OCI-LY1 (cell line): ENCODE measurements around the gene PARP15.

Source experiments
- H2AFZ ChIP-seq: fragments of 200-600 bp; sonication (generic), shearing (Covaris generic); 2 replicates; pipeline ENCODE4 v1.6.0; 2014; ENCODE audit warnings: antibody characterized with exemption, mild to moderate bottlenecking, low read length
- H3F3A ChIP-seq: fragments of 200-600 bp; sonication (generic), shearing (Covaris generic); 2 replicates; pipeline ENCODE4 v1.6.0; 2014; ENCODE audit warnings: mild to moderate bottlenecking, antibody characterized with exemption, low read length, moderate library complexity; ENCODE audit not compliant: insufficient read depth
- H3K27ac ChIP-seq: fragments of 200-600 bp; sonication (generic); 2 replicates; pipeline ENCODE4 v1.5.1; 2014; ENCODE audit warnings: low read length, mixed run types, mild to moderate bottlenecking, low read depth; ENCODE audit not compliant: poor library complexity, severe bottlenecking
- H3K27me3 ChIP-seq: fragments of 200-600 bp; sonication (generic); 2 replicates; pipeline ENCODE4 v1.6.0; 2014; ENCODE audit warnings: antibody characterized with exemption, mild to moderate bottlenecking, low read length, moderate library complexity; ENCODE audit not compliant: insufficient read depth
- H3K36me3 ChIP-seq: fragments of 200-600 bp; sonication (generic); 2 replicates; pipeline ENCODE4 v1.6.1; 2014; ENCODE audit warnings: mild to moderate bottlenecking, antibody characterized with exemption, low read length, moderate library complexity, mixed read lengths; ENCODE audit not compliant: insufficient read depth
- H3K4me1 ChIP-seq: fragments of 200-600 bp; sonication (generic); 2 replicates; pipeline ENCODE4 v1.5.1; 2014; ENCODE audit warnings: mild to moderate bottlenecking, low read length, moderate library complexity; ENCODE audit not compliant: insufficient read depth, severe bottlenecking
- H3K4me2 ChIP-seq: fragments of 200-600 bp; sonication (generic), shearing (Covaris generic); 2 replicates; pipeline ENCODE4 v1.6.1; 2014; ENCODE audit warnings: low read length
- H3K4me3 ChIP-seq: fragments of 200-600 bp; sonication (generic); 2 replicates; pipeline ENCODE4 v1.5.1; 2014; ENCODE audit warnings: low read length, low read depth, mild to moderate bottlenecking, mixed read lengths; ENCODE audit not compliant: poor library complexity, severe bottlenecking
- H3K79me2 ChIP-seq: fragments of 200-600 bp; shearing (Covaris generic); 2 replicates; pipeline ENCODE4 v1.6.1; 2016; ENCODE audit warnings: mixed run types, low read length, mixed read lengths; ENCODE audit not compliant: insufficient read depth
- H3K9ac ChIP-seq: fragments of 200-600 bp; sonication (generic), shearing (Covaris generic); 2 replicates; pipeline ENCODE4 v1.6.1; 2014; ENCODE audit warnings: mild to moderate bottlenecking, low read length, mixed read lengths
- H3K9me2 ChIP-seq: fragments of 200-600 bp; sonication (generic), shearing (Covaris generic); 2 replicates; pipeline ENCODE4 v1.6.1; 2014; ENCODE audit warnings: low read depth, mild to moderate bottlenecking, low read length, mixed read lengths
- H3K9me3 ChIP-seq: fragments of 200-600 bp; shearing (Covaris generic); 2 replicates; pipeline ENCODE4 v1.6.1; 2014; ENCODE audit warnings: low read length, mixed read lengths
- H4K20me1 ChIP-seq: fragments of 200-600 bp; sonication (generic), shearing (Covaris generic); 2 replicates; pipeline ENCODE4 v1.6.0; 2016; ENCODE audit warnings: mild to moderate bottlenecking, low read length; ENCODE audit not compliant: insufficient read depth
- CTCF ChIP-seq: fragments of 200-600 bp; sonication (generic), shearing (Covaris generic); IDR thresholded peaks from 2 replicates; pipeline ENCODE4 v1.5.1; 2017; ENCODE audit warnings: mild to moderate bottlenecking, antibody characterized with exemption, low read length, moderate library complexity, mixed read lengths
- EZH2 ChIP-seq: fragments of 200-600 bp; sonication (generic), shearing (Covaris generic); IDR thresholded peaks from 2 replicates; pipeline ENCODE4 v1.8.0; 2017; ENCODE audit warnings: borderline replicate concordance, mixed run types, mild to moderate bottlenecking, antibody characterized with exemption, low read length, moderate library complexity, mixed read lengths

PARP15 gene

GRCh38 chr3:122609798-122610559 lies 32.5 kb downstream of the PARP15 start:
- Histone ChIP-seq H3K27ac (peak overlapping the region; percentile 24), H2AFZ (no peak overlapping the region)

GRCh38 chr3:122612696-122613095 lies 35.2 kb downstream of the PARP15 start:
- H3K9me3 ChIP-seq = no peaks in the 10 kb centered on the region
- H3K9me2 ChIP-seq = no peaks in the 10 kb centered on the region
- H3F3A ChIP-seq = peaks cover 7% of the 10 kb centered on the region; the same call in 1 of the 2 replicates
- no peaks in the 10 kb centered on the region for H4K20me1 ChIP-seq
- no peak overlapping the region for H3K4me2 ChIP-seq
- H3K79me2 ChIP-seq = no peaks in the 10 kb centered on the region
- H3K4me1 ChIP-seq = peaks cover 37% of the 10 kb centered on the region
- peak overlapping the region; percentile 41 for H3K27ac ChIP-seq
- H3K36me3 ChIP-seq = no peaks in the 10 kb centered on the region
- no peaks in the 10 kb centered on the region for H3K27me3 ChIP-seq
- TF ChIP-seq EZH2 (no peak), CTCF (no peak)
- no peak overlapping the region for H3K4me3 ChIP-seq
- no peak overlapping the region for H2AFZ ChIP-seq
- no peak overlapping the region for H3K9ac ChIP-seq

More at GRCh38 chr3:122609798-122610559, 32.5 kb downstream of the PARP15 start:
- peaks cover 11% of the 10 kb centered on the region for H3K4me1 ChIP-seq
- no peaks in the 10 kb centered on the region for H4K20me1 ChIP-seq
- no peaks in the 10 kb centered on the region for H3F3A ChIP-seq
- no peaks in the 10 kb centered on the region for H3K27me3 ChIP-seq
- no peaks in the 10 kb centered on the region for H3K9me3 ChIP-seq
- TF ChIP-seq EZH2 (no peak), CTCF (no peak)
- H3K9me2 ChIP-seq = no peaks in the 10 kb centered on the region
- H3K9ac ChIP-seq = no peak overlapping the region
- no peaks in the 10 kb centered on the region for H3K79me2 ChIP-seq
- H3K4me3 ChIP-seq = no peak overlapping the region
- H3K36me3 ChIP-seq = no peaks in the 10 kb centered on the region
- no peak overlapping the region for H3K4me2 ChIP-seq

DNA sequence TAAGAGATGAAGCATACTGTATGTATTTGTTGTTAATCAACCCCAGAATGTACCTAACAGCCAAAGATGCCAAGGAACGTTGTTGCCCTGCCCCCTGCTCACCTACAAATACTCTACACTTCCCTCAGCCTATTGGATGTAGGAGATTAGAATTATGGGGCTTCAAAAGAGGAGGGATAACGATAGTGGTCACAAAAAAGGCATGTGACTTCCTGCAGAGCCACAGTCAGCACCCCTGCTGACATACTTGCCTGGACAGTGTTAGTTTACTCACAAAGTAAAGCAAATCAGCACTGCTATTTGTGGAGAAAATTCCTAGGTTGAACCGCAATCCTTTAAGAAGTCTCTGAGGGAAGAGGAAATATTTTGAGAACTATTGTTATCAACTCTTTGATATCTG lies 37.9 kb downstream of the PARP15 start:
- no peaks in the 10 kb centered on the region for H3K79me2 ChIP-seq
- H3F3A ChIP-seq = peaks cover 7% of the 10 kb centered on the region; the same call in 1 of the 2 replicates
- H3K9me3 ChIP-seq = no peaks in the 10 kb centered on the region
- TF ChIP-seq EZH2 (no peak), CTCF (no peak)
- no peaks in the 10 kb centered on the region for H3K36me3 ChIP-seq
- no peaks in the 10 kb centered on the region for H3K9me2 ChIP-seq
- H3K27ac ChIP-seq = peak overlapping the region; percentile 21
- no peak overlapping the region for H3K9ac ChIP-seq
- H4K20me1 ChIP-seq = no peaks in the 10 kb centered on the region
- peaks cover 57% of the 10 kb centered on the region for H3K4me1 ChIP-seq
- no peak overlapping the region for H2AFZ ChIP-seq
- H3K27me3 ChIP-seq = no peaks in the 10 kb centered on the region
- no peak overlapping the region for H3K4me2 ChIP-seq
- no peak overlapping the region for H3K4me3 ChIP-seq
